NCI-H524 treated with DMSO at 0.1 percent for 48 hours (cell line): ENCODE data around the gene STAT3.
"Not testable (repeated sequence)": the region's sequence is repeated elsewhere in the genome, so short reads cannot be mapped to it uniquely, and the experiment has no call there.

Experiments used
- DNase-seq: peaks from one replicate; lab custom pipeline; 2025; lab: John Stamatoyannopoulos, UW

The STAT3 gene

GRCh38 chr17:42313773-42314566 lies 74.3 kb downstream of the STAT3 start:
- DNase-seq: no peak

DNA sequence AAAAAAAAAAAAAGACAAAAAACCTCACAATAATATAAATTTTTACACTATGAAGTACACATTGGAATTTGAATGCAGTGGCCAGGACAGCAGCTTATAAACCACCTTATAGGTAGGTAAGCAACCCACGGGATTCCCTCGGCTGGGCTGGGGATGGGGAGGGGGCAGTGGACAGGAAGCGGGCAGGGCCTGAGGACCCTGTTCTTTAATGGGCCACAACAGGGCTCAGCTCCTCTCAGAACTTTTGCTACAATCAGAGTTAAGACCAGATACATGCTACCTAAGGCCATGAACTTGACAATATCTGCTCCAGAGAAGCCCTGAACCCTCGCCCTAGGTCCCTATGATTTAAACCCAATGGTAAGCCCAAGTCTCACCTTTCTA lies 74.9 kb downstream of the STAT3 start:
- DNase-seq: no peak

- DNase-seq: peak; percentile 84
These were observed 75.7 kb downstream of the STAT3 start for GRCh38 chr17:42312285-42313130.

DNA sequence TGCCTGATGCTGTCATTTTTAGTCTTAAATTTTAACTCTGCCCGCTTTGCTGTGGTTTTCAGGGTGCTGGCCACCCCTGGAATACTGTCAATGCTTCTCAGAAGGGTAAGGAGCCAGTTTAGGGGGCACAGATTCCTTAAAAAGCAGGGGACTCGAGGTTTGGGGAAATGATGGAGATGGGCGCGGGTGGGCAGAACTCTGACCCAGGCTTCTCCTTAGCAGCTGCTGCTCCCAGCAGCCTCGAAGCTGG lies 76.3 kb downstream of the STAT3 start:
- no peak for DNase-seq

GRCh38 chr17:42311240-42312034 lies 76.8 kb downstream of the STAT3 start:
- no peak for DNase-seq

DNA sequence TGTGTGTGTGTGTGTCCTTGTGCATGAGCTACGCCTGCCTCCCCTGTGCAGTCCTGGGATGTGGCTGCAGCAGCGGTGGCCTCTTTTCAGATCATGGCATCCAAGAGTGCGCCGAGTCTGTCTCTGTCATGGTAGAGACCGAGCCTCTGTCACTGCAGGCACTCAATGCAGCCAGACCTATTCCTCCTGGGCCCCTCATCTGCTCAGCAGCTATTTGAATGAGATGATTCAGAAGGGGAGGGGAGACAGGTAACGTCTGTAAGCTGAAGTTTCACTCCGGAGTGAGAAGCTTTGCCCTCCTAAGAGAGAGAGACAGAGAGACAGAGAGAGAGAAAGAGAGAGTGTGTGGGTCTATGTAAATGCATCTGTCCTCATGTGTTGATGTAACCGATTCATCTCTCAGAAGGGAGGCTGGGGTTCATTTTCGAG lies 77.4 kb downstream of the STAT3 start:
- DNase-seq: no peak

DNA sequence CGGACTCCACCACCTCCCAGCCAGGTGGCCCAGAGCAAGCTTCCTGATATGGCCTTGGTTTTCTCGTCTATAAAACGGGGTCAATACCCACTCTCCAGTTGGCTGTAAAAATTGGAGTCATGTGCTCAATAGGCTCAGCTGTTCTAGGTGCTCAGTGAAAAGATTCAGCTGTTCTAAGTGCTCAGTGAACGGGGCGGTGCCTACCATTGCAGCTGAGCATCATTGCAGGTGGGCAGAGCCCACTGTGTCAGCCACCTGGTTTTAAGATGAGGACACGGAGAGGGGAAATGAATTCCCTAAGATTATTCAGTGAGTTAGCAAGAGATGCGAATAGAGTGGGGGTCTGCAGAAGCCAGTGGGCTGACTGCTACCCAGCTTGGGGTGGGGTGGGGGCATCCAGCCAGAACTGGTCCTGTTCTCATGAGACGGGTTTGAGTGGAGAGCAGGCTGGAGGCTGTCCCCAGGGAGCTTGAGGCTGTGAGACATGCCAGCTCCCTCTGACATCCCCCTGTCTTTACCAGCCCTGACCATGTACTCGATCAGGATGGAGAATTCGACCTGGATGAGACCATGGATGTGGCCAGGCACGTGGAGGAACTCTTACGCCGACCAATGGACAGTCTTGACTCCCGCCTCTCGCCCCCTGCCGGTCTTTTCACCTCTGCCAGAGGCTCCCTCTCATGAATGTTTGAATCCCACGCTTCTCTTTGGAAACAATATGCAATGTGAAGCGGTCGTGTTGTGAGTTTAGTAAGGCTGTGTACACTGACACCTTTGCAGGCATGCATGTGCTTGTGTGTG lies 78.1 kb downstream of the STAT3 start:
- DNase-seq: no peak

DNA sequence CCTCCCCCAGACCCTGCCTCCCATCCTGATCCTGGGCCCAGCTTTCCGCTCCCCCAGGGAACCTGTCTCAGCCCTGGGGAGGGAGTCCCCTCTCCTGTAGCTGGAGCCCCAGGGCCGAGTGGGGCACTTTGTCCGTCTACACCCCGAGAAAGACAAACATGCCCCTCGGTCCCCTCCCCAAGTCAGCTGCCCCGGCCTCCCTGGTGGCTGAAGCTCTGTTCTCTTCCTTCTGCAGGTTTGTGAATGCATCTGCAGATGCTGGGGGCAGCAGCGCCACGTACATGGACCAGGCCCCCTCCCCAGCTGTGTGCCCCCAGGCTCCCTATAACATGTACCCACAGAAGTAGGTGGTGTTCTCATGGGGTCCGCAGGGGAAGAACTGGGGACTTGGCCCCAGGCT lies 79.1 kb downstream of the STAT3 start:
- DNase-seq: no peak

DNA sequence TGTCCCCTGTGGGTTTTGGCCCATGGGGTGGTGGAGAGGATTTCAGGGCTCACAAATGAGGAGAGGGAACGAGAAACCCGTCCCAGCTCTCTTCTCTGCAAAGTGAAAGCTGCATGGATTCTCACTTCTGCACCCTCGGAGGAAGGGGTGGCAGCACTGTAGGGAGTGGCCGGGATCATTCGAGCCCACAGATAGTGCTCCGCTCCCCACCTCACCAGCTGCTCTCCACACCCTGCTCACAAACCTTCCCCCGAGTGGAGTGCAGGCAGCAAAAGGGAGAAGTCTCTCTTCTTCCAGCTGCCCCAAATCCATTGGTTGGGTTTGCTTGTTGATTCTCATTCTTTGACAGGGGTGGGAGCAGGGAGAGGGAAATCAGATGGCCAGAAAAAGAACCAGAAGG lies 79.8 kb downstream of the STAT3 start:
- no peak for DNase-seq

GRCh38 chr17:42307362-42307927 lies 80.8 kb downstream of the STAT3 start:
- no peak for DNase-seq

- DNase-seq: no peak
These were observed 81.9 kb downstream of the STAT3 start for GRCh38 chr17:42306385-42306667.

DNA sequence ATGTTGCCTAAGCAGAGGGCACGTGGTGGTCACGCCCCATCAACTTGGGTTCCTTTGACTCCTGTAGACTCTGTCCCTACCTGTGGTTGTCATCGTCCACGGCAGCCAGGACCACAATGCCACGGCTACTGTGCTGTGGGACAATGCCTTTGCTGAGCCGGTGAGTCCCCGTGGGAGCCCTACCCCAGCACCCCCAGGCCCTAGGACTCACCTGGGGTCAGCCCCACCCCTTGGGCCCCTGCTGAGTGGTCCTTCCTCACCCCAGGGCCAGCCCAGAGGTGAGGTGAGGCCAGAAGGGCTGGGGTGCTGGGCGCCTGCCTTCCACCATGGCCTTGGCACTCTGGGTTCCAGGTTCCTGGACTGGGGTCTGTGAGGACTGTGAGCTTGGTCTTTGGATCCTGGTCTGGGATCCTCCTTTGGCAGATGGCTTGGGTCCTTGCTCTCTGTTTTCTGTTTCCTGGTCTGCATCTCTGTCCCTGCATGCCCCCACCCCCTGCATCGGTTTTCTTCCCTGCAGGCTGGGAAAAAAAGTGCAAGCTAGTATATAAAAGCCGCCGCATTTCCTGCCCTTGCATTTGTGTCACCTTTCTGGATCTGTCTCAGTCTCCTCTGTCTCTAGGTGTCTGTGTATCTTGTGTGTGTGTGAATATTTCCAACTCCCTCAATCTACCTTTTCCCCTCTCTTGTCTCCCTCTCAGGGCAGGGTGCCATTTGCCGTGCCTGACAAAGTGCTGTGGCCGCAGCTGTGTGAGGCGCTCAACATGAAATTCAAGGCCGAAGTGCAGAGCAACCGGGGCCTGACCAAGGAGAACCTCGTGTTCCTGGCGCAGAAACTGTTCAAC lies 82.5 kb downstream of the STAT3 start:
- no peak for DNase-seq

DNA sequence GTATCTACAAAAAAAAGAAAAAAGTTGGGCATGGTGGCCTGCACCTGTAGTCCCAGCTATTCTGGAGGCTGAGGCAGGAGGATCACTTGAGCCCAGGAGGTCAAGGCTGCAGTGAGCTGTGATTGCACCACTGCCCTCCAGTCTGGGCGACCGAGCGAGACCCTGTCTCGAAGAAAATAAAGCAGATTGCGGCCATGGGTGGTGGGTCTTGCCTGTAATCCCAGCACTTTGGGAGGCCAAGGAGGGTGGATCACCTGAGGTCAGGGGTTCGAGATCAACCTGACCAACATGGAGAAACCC lies 83.3 kb downstream of the STAT3 start:
- not testable (repeated sequence) for DNase-seq

DNA sequence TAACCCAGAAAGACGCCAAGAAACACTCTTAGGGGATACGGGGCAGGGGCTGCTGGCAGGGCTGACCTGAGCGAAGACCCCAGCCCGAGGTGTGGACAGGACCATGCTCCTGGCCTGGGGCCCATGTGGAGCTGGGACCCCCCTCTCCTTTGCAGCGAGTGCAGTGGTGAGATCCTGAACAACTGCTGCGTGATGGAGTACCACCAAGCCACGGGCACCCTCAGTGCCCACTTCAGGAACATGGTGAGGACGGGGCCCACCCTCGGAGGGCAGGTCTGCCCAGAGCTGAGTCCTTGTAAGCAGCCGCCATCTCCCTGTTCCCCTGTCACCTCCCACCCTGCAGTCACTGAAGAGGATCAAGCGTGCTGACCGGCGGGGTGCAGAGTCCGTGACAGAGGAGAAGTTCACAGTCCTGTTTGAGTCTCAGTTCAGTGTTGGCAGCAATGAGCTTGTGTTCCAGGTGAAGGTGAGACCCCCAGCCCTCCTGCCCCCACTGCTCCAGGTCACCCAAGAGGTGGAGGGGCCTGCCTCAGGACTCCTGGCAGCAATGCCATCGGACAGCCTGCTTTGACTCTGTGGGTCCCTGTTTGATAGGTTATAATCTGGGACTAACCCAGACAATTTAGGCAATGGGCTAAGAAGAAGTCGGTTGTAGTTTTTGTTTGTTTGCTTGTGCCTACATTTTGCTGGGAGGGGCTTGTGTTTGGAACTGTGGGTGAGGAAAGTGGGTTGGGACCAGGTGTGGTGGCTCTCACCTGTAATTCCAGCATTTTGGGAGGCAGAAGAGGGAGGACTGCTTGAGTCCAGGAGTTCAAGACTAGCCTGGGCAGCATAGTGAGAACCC lies 83.8 kb downstream of the STAT3 start:
- no peak for DNase-seq

DNA sequence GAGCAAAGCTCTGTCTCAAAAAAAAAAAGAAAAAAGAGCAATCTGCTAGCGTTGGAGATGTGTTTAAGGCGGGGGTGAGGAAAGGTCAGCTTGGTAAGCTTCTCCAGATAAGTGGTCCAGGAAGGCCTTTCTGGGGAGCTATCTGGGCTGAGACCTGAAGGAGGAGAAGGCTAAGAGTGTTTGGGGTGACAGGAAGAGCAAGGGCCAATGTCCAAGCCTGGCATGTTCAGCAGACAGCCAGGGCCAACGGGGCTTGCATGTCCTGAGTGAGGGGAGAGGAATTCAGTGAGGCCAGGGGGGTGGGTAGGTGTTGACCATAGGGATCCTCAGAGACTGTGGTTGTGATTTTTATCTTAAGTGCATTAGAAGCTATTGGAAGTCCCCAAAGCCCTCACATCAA lies 84.5 kb downstream of the STAT3 start:
- DNase-seq: no peak

GRCh38 chr17:42301022-42301421 lies 87.2 kb downstream of the STAT3 start:
- no peak for DNase-seq

- DNase-seq: not testable (repeated sequence)
These were observed 88.3 kb downstream of the STAT3 start for GRCh38 chr17:42299913-42300312.

DNA sequence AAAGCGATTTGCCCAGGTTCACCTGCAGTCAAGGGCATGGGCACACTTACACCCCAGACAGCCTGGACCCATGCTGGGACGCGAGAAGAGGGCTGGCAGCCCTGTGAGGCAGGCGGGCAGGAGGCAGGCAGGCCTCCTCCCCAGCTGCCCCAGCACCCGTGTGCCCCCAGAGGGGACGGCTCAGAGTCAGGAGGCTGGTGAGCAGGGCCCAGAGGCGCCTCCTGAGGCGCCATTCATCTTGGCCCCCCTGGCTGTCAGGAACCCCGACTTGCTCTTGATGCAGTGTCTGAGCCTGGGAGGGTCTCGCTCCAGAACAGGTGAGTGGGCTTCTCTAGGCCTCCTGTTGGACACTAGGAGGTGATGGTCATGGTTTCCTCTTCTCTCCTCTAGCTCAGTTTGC lies 88.9 kb downstream of the STAT3 start:
- not testable (repeated sequence) for DNase-seq

GRCh38 chr17:42297775-42298174 lies 90.5 kb downstream of the STAT3 start:
- DNase-seq: not testable (repeated sequence)

- DNase-seq: no peak
These were observed 92.2 kb downstream of the STAT3 start for GRCh38 chr17:42296012-42296411.
